Prostate gland (tissue), 2 donors: ENCODE data around the gene RBM10. TPM values are rescaled to one million over a fixed set of nuclear protein-coding genes. Genes with fewer than 3 reads are reported as not detected.
"Not testable (repeated sequence)": the region's sequence is repeated elsewhere in the genome, so short reads cannot be mapped to it uniquely, and the experiment has no call there.

ENCODE experiments used
- DNase-seq: peaks from one replicate; pipeline ENCODE4 v3.0.0-alpha.2; 2019; ENCODE audit warnings: low spot score
- H3K27ac ChIP-seq, 2 donors: fragments of 200-600 bp; sonication (generic); 2 replicates each; pipeline ENCODE4 v1.5.1; 2017 to 2019
- H3K27me3 ChIP-seq: fragments of 200-600 bp; sonication (generic); replicated peaks from 2 replicates; pipeline ENCODE4 v1.5.1; 2019; ENCODE audit not compliant: insufficient read depth
- H3K36me3 ChIP-seq, 2 donors: fragments of 200-600 bp; sonication (generic); 1 replicate in 1 of 2; 2 replicates in 1 of 2; pipeline versions ENCODE4 v1.5.1 to v1.8.1; 2017 to 2019
- H3K4me1 ChIP-seq: fragments of 200-600 bp; sonication (generic); replicated peaks from 2 replicates; pipeline ENCODE4 v1.5.1; 2019
- H3K4me3 ChIP-seq, 2 donors: fragments of 200-600 bp; sonication (generic); 2 replicates each; pipeline ENCODE4 v1.5.1; 2017 to 2019
- H3K9me3 ChIP-seq: fragments of 200-600 bp; sonication (generic); 2 replicates; pipeline ENCODE4 v1.5.1; 2017
- POLR2A ChIP-seq: fragments of 450-650 bp; IDR thresholded peaks from one replicate; pipeline ENCODE4 v1.6.1; 2016; ENCODE audit warnings: antibody characterized with exemption, mild to moderate bottlenecking
- POLR2AphosphoS5 ChIP-seq: sonication (generic); formaldehyde crosslinking; IDR thresholded peaks from one replicate; pipeline ENCODE4 v1.6.1; 2017; ENCODE audit warnings: antibody characterized with exemption
- WGBS: methylation state at CpG from one replicate; pipeline ENCODE4 v1.1.5; 2018; 5-methylcytosine and 5-hydroxymethylcytosine counted together
- intact Hi-C: fragments of 100-400 bp; cut with DNase I; formaldehyde crosslinking; loops from one replicate; pipeline ENCODE4 v1.14.2; 2022
- total RNA-seq, 2 donors: library from RNA; depleted of rRNA; stranded (reverse); fragments of >200 nt; gene quantifications; one replicate each; pipeline ENCODE4 v1.1.0, GENCODE V29; 2016
- TF ChIP-seq, protein P1 (sequence below), 4 experiments: fragments of 200-600 bp in 2 of 4; fragments of 450-650 bp in 2 of 4; sonication (generic) in 2 of 4; IDR thresholded peaks; 1 replicate in 3 of 4; 2 replicates in 1 of 4; pipeline ENCODE4 v1.5.1; 2016 to 2019; ENCODE audit warnings: antibody characterized with exemption in 4 of 4, mild to moderate bottlenecking in 2 of 4, moderate library complexity in 2 of 4

RBM10 gene
- total RNA-seq, 2 donors from 2014 or later = 45.0 to 49.0 TPM

DNA sequence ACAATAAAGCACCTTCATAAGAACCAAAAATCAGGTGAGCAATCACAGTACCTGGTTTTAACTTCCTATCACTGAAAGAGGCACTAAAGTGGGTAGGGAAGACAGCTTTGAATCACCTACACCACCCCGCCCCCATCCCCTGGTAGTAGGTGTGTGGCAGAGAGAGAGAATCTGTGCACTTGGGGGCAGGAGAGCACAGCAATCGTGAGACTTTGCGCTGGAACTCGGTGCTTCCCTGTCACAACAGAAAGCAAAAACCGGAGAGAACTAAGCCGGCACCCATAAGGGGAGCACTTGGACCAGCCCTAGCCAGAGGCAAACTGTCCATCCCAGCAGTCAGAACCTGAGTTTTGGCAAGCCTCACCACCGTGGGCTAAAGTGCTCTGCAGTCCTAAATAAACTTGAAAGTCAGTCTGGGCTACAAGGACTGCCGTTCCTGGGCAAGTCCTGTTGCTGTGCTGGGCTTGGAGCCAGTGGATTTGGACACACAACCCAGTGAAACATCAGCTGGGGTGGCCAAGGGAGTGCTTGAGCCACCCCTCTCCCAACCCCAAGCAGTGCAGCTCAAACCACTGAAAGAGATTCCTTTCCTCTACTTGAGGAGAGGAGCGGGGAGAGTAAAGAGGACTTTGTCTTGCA lies 32.6 kb upstream of the RBM10 start:
- Histone ChIP-seq H3K4me1 (no peaks in the 10 kb centered on the region), H3K36me3 (no peaks in the 10 kb centered on the region), H3K27me3 (no peaks in the 10 kb centered on the region), H3K4me3 (no peak overlapping the region), H3K9me3 (no peaks in the 10 kb centered on the region), H3K27ac (no peak overlapping the region)
- WGBS = 46% methylated on average over 8 of the region's 9 CpGs
- DNase-seq = peak; percentile 4
- intact Hi-C loops = no loop called here
- TF ChIP-seq, protein P1, sequence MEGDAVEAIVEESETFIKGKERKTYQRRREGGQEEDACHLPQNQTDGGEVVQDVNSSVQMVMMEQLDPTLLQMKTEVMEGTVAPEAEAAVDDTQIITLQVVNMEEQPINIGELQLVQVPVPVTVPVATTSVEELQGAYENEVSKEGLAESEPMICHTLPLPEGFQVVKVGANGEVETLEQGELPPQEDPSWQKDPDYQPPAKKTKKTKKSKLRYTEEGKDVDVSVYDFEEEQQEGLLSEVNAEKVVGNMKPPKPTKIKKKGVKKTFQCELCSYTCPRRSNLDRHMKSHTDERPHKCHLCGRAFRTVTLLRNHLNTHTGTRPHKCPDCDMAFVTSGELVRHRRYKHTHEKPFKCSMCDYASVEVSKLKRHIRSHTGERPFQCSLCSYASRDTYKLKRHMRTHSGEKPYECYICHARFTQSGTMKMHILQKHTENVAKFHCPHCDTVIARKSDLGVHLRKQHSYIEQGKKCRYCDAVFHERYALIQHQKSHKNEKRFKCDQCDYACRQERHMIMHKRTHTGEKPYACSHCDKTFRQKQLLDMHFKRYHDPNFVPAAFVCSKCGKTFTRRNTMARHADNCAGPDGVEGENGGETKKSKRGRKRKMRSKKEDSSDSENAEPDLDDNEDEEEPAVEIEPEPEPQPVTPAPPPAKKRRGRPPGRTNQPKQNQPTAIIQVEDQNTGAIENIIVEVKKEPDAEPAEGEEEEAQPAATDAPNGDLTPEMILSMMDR (IDR thresholded peaks at IDR 0.05) = no peak
- no peak for TF ChIP-seq POLR2AphosphoS5
- TF ChIP-seq POLR2A = no peak

DNA sequence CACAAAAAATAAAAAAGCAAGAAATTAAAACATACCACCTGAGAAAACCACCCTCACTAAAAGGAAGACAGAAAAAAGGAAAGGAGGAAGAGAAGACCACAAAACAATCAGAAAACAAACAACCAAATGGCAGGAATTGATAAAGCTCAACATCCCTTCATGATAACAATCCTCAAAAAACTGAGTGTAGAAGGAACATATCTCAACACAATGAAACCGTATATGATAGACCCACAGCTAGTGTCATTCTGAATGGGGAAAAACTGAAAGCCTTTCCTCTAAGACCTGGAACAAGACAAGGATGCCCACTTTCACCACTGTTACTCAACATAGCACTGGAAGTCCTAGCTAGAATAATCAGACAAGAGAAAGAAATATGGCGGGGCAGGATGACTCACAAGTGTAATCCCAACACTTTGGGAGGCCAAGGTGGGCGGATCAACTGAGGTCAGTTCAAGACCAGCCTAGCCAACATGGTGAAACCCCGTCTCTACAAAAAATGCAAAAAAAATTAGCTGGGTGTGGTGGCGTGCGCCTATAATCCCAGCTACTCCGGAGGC lies 28.4 kb upstream of the RBM10 start:
- H3K36me3 ChIP-seq, H3K4me1 ChIP-seq, intact Hi-C loops, DNase-seq, H3K27ac ChIP-seq, H3K9me3 ChIP-seq, H3K27me3 ChIP-seq, H3K4me3 ChIP-seq: not testable (repeated sequence)
- WGBS = 96% methylated on average over 7 of the region's 7 CpGs

DNA sequence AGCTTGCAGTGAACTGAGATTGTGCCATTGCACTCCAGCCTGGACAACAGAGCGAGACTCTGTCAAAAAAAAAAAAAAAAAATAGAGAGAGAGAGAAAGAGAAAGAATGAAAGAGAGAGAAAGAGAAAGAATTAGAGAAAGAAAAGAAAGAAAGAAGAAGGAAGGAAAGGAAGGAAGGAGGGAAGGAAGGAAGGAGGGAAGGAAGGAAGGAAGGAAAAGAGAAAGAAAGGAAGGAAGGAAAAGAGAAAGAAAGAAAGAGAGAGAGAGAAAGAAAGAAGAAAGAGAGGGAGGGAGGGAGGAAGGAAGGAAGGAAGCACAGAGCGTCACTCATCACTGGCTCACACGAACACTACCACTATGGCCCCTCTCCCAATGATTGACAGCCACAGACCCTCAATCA lies 20.6 kb upstream of the RBM10 start:
- intact Hi-C loops, DNase-seq, H3K27ac ChIP-seq, H3K9me3 ChIP-seq, H3K4me3 ChIP-seq, H3K36me3 ChIP-seq, H3K27me3 ChIP-seq, H3K4me1 ChIP-seq: not testable (repeated sequence)
- 86% methylated on average over 3 of the region's 3 CpGs for WGBS

DNA sequence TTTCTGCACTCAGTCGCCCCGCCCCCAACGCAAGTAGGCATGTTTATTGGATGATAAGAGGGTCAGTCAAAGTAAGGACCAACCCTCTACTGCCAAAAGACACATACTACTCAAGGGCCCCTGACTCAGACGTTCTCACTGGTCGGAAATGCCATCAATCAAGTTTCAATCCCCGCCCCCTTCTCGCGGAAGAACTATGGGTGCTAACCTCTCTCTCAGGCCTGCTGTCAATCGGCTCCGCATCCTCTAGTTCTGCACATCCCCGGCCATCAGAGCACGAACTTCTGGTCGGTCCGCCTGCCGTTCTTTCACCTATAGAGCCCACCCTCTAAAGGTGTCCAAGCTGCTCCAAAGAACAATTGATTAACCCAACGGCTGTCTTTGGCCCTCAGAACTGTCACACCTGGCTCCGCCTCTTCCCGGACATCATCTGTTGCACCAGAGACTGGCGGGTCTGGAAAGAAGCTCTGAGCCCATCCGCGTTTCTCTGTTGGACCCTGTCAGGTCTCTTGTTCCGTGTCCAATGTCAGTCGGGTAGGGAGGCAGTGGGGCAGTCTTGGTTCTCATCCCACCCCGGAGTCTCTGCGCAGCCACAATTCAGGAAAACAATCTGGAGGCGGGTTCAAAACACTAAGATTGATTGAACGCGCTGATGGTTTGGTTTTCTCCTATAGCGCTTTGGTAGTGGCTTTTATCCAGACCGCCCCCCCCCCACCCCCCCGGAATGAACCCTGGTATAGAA lies 15.7 kb upstream of the RBM10 start:
- intact Hi-C loops = no loop called here

DNA sequence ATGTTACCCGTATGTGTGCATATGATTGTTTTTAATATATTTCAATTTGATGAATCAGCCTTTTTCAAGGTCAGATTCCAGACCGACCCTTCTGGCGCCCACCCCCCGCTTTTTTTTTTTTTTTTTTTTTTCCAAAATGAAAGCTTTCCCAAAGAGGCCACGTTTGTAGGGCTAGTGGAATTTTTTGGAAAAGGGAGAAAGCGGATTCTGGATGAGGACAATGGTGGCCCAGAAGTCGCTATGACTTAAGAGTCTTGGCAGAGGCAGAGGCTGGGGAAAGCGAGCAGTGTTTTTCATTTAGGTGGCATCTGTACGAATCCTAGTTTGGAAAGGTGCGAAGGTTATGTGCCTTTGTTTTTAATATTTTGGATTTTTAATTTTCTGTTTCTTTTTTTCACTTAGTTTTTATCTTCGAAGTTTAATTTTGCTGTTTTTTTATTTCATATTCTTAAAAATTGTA lies 15.1 kb upstream of the RBM10 start:
- Histone ChIP-seq H3K9me3 (no peaks in the 10 kb centered on the region), H3K27me3 (no peaks in the 10 kb centered on the region), H3K4me1 (no peaks in the 10 kb centered on the region), H3K36me3 (no peaks in the 10 kb centered on the region), H3K27ac (peak overlapping the region; percentile 70 to 76), H3K4me3 (peak overlapping the region; percentile 35 to 38)
- intact Hi-C loops = no loop called here
- TF ChIP-seq, protein P1 (IDR thresholded peaks at IDR 0.05) = no peak
- TF ChIP-seq POLR2AphosphoS5 (no peak), POLR2A (no peak)
- DNase-seq = no peak
- 19% methylated on average over 11 of the region's 11 CpGs for WGBS

More for the DNA sequence above, 15.7 kb upstream of the RBM10 start:
- DNase-seq = peak; percentile 90
- WGBS = under 1% methylated on average over 31 of the region's 31 CpGs
- no peaks in the 10 kb centered on the region for H3K36me3 ChIP-seq
- H3K27me3 ChIP-seq = no peaks in the 10 kb centered on the region
- no peaks in the 10 kb centered on the region for H3K4me1 ChIP-seq
- no peaks in the 10 kb centered on the region for H3K9me3 ChIP-seq
- H3K27ac ChIP-seq = peak overlapping the region; percentile 70 to 76
- TF ChIP-seq POLR2A (no peak), POLR2AphosphoS5 (peak; percentile 77)
- TF ChIP-seq, protein P1 (IDR thresholded peaks at IDR 0.05) = no peak
- H3K4me3 ChIP-seq = peak overlapping the region; percentile 35 to 38
